IMR-90 (cell line): Measurements from ENCODE around the gene FNIP2. TPM values are rescaled to one million over a fixed set of nuclear protein-coding genes. Genes with fewer than 3 reads are reported as not detected.

Experiments used
- ATAC-seq: fragments of 200-7000 bp; cut with Tn5 transposase; 2 replicates; pipeline ENCODE4 v1.9.1; 2020; ENCODE audit warnings: low read depth, mild to moderate bottlenecking, moderate library complexity
- BruUV-seq: library from RNA; stranded (reverse); fragments of 400-500 nt; replicated peaks from 2 replicates; lab custom pipeline; 2021; lab: Mats Ljungman, UMichigan
- CTCF ChIA-PET: fragments of 300-600 bp; formaldehyde crosslinking; extraction: SDS; loops from one replicate; lab custom pipeline; 2021; ENCODE audit warnings: antibody characterized with exemption; lab: Yijun Ruan, JAX
- POLR2A ChIA-PET: fragments of 300-600 bp; sonication (Branson Sonifier 250); formaldehyde crosslinking; loops from one replicate; lab custom pipeline; 2022; ENCODE audit warnings: antibody characterized with exemption; ENCODE audit not compliant: unreplicated experiment; lab: Charles Lee
- DNase-seq: peaks from one replicate; pipeline ENCODE4 v3.0.0; 2013
- H2AFZ ChIP-seq: replicated peaks from 2 replicates; pipeline ENCODE3; 2013; ENCODE audit warnings: low read length, mild to moderate bottlenecking; ENCODE audit not compliant: poor library complexity
- H2AK5ac ChIP-seq: 2 replicates; pipeline ENCODE4 v1.6.1; 2013; ENCODE audit warnings: low read depth, low read length, inconsistent platforms
- H2AK9ac ChIP-seq: replicated peaks from 2 replicates; pipeline ENCODE3; 2013; ENCODE audit warnings: mild to moderate bottlenecking, low read depth, low read length, moderate library complexity; ENCODE audit not compliant: poor library complexity
- H2BK120ac ChIP-seq: 2 replicates; pipeline ENCODE4 v1.6.1; 2013; ENCODE audit warnings: low read depth, low read length, inconsistent platforms
- H2BK15ac ChIP-seq: 3 replicates; pipeline ENCODE4 v1.6.1; 2013; ENCODE audit warnings: low read depth, low read length, inconsistent platforms
- H2BK20ac ChIP-seq: 2 replicates; pipeline ENCODE4 v1.6.1; 2013; ENCODE audit warnings: low read depth, mild to moderate bottlenecking, inconsistent platforms, low read length, moderate library complexity
- H2BK5ac ChIP-seq: 2 replicates; pipeline ENCODE4 v1.6.1; 2013; ENCODE audit warnings: mild to moderate bottlenecking, low read depth, low read length, inconsistent platforms; ENCODE audit not compliant: poor library complexity, severe bottlenecking
- H3K14ac ChIP-seq: replicated peaks from 2 replicates; pipeline ENCODE4 v1.6.1; 2013; ENCODE audit warnings: low read depth, low read length, inconsistent platforms
- H3K18ac ChIP-seq: 2 replicates; pipeline ENCODE4 v1.6.1; 2013; ENCODE audit warnings: low read depth, low read length, control low read depth
- H3K23ac ChIP-seq: 2 replicates; pipeline ENCODE4 v1.6.1; 2013; ENCODE audit warnings: low read depth, low read length, inconsistent platforms
- H3K27ac ChIP-seq: 2 replicates; pipeline ENCODE4 v1.5.1; 2013; ENCODE audit warnings: mild to moderate bottlenecking, control low read depth, low read length; ENCODE audit not compliant: insufficient read depth
- H3K27me3 ChIP-seq: 2 replicates; pipeline ENCODE4 v1.6.1; 2013; ENCODE audit warnings: low read length; ENCODE audit not compliant: control insufficient read depth, insufficient read depth
- H3K36me3 ChIP-seq: 2 replicates; pipeline ENCODE4 v1.6.1; 2013; ENCODE audit warnings: low read length, mixed read lengths; ENCODE audit not compliant: control insufficient read depth, insufficient read depth
- H3K4ac ChIP-seq: 2 replicates; pipeline ENCODE4 v1.6.1; 2013; ENCODE audit warnings: low read depth, low read length, inconsistent platforms
- H3K4me1 ChIP-seq: 2 replicates; pipeline ENCODE4 v1.6.1; 2013; ENCODE audit warnings: low read length, mixed read lengths; ENCODE audit not compliant: control insufficient read depth, insufficient read depth
- H3K4me2 ChIP-seq: 2 replicates; pipeline ENCODE4 v1.6.1; 2013; ENCODE audit warnings: low read depth, mild to moderate bottlenecking, control low read depth, low read length, moderate library complexity
- H3K4me3 ChIP-seq: 2 replicates; pipeline ENCODE4 v1.5.1; 2013; ENCODE audit warnings: low read depth, mild to moderate bottlenecking, control low read depth, low read length, moderate library complexity; ENCODE audit not compliant: insufficient read depth
- H3K56ac ChIP-seq: 2 replicates; pipeline ENCODE4 v1.6.1; 2013; ENCODE audit warnings: low read length, inconsistent platforms; ENCODE audit not compliant: insufficient read depth; ENCODE audit errors: extremely low read depth
- H3K79me1 ChIP-seq, 2 experiments: 2 replicates each; pipeline ENCODE4 v1.6.1; 2013; ENCODE audit warnings: low read length in 2 of 2, inconsistent platforms in 1 of 2, low read depth in 1 of 2
- H3K9ac ChIP-seq: 2 replicates; pipeline ENCODE4 v1.6.1; 2013; ENCODE audit warnings: low read depth, low read length, control low read depth
- H3K9me1 ChIP-seq: 2 replicates; pipeline ENCODE4 v1.6.1; 2013; ENCODE audit warnings: low read length, inconsistent platforms; ENCODE audit not compliant: insufficient read depth
- H3K9me3 ChIP-seq: 2 replicates; pipeline ENCODE4 v1.6.1; 2013; ENCODE audit warnings: low read length; ENCODE audit not compliant: control insufficient read depth, insufficient read depth
- H4K20me1 ChIP-seq: 2 replicates; pipeline ENCODE4 v1.6.1; 2013; ENCODE audit warnings: low read length, inconsistent platforms; ENCODE audit not compliant: insufficient read depth
- H4K5ac ChIP-seq: 2 replicates; pipeline ENCODE4 v1.6.1; 2013; ENCODE audit warnings: mild to moderate bottlenecking, low read depth, low read length, control low read depth
- H4K8ac ChIP-seq, 2 experiments: 2 replicates each; pipeline ENCODE4 v1.6.1; 2013; ENCODE audit warnings: low read depth in 2 of 2, low read length in 2 of 2, control low read depth in 1 of 2, inconsistent platforms in 1 of 2
- H4K91ac ChIP-seq: 2 replicates; pipeline ENCODE4 v1.6.1; 2013; ENCODE audit warnings: low read depth, low read length, inconsistent platforms; ENCODE audit not compliant: insufficient read depth
- BHLHE40 ChIP-seq: fragments of 150-350 bp; IDR thresholded peaks from 2 replicates; pipeline ENCODE4 v1.6.1; 2016; ENCODE audit warnings: mild to moderate bottlenecking, low read depth, low read length
- CEBPB ChIP-seq: IDR thresholded peaks from 2 replicates; pipeline ENCODE4 v1.6.1; 2012; ENCODE audit warnings: low read depth, low read length, improper control_type of control experiment
- CHD1 ChIP-seq: IDR thresholded peaks from 2 replicates; pipeline ENCODE4 v1.6.1; 2012; ENCODE audit warnings: low read depth, low read length, improper control_type of control experiment
- ELK1 ChIP-seq: fragments of 150-350 bp; IDR thresholded peaks from 2 replicates; pipeline ENCODE4 v1.6.1; 2016; ENCODE audit warnings: low read depth, mild to moderate bottlenecking, low read length, moderate library complexity, borderline replicate concordance
- FOS ChIP-seq: fragments of 150-350 bp; IDR thresholded peaks from 2 replicates; pipeline ENCODE4 v1.6.1; 2016; ENCODE audit warnings: low read depth, low read length
- MAFK ChIP-seq: IDR thresholded peaks from 2 replicates; pipeline ENCODE4 v1.6.1; 2012; ENCODE audit warnings: low read depth, low read length, improper control_type of control experiment
- MAZ ChIP-seq: IDR thresholded peaks from 2 replicates; pipeline ENCODE4 v1.6.1; 2012; ENCODE audit warnings: low read depth, mild to moderate bottlenecking, low read length, improper control_type of control experiment, moderate library complexity, borderline replicate concordance
- MXI1 ChIP-seq: IDR thresholded peaks from 2 replicates; pipeline ENCODE4 v1.6.1; 2012; ENCODE audit warnings: low read depth, mild to moderate bottlenecking, low read length, moderate library complexity, borderline replicate concordance
- NFE2L2 ChIP-seq: fragments of 150-350 bp; IDR thresholded peaks from 2 replicates; pipeline ENCODE4 v1.6.1; 2016; ENCODE audit warnings: low read depth, mild to moderate bottlenecking, low read length
- POLR2A ChIP-seq: IDR thresholded peaks from 2 replicates; pipeline ENCODE4 v1.6.1; 2012; ENCODE audit warnings: mild to moderate bottlenecking, low read depth, low read length
- RAD21 ChIP-seq: IDR thresholded peaks from 2 replicates; pipeline ENCODE4 v1.6.1; 2012; ENCODE audit warnings: low read length, improper control_type of control experiment
- RCOR1 ChIP-seq: IDR thresholded peaks from 2 replicates; pipeline ENCODE4 v1.6.1; 2012; ENCODE audit warnings: mild to moderate bottlenecking, low read length, improper control_type of control experiment; ENCODE audit not compliant: insufficient replicate concordance
- RFX5 ChIP-seq: IDR thresholded peaks from 2 replicates; pipeline ENCODE4 v1.8.0; 2012; ENCODE audit warnings: low read depth, mild to moderate bottlenecking, low read length, moderate library complexity
- SMC3 ChIP-seq: fragments of 150-350 bp; IDR thresholded peaks from 2 replicates; pipeline ENCODE4 v1.6.1; 2016; ENCODE audit warnings: low read depth, mild to moderate bottlenecking, antibody characterized with exemption, low read length, moderate library complexity
- USF2 ChIP-seq: fragments of 150-350 bp; IDR thresholded peaks from 2 replicates; pipeline ENCODE4 v1.6.1; 2017; ENCODE audit warnings: mild to moderate bottlenecking, antibody characterized with exemption, low read length, low read depth
- WGBS, 2 experiments: methylation state at CpG; one replicate each; pipeline versions ENCODE4 v1.1.5 to v1.1.7; 2013; ENCODE audit warnings: missing lambda C conversion rate in 2 of 2; ENCODE audit not compliant: insufficient read length in 1 of 2; ENCODE audit errors: extremely low coverage in 2 of 2; 5-methylcytosine and 5-hydroxymethylcytosine counted together
- dilution Hi-C: fragments of 300-500 bp; cut with HindIII; formaldehyde crosslinking; loops from one replicate; pipeline ENCODE4 v1.14.3; 2018; ENCODE audit warnings: low sequenced_read_pairs; ENCODE audit not compliant: unreplicated experiment
- in situ Hi-C: fragments of 300-500 bp; cut with MboI; formaldehyde crosslinking; loops from 3 replicates; pipeline ENCODE4 v1.14.3; 2019; ENCODE audit warnings: low sequenced_read_pairs, inconsistent platforms, mixed read lengths
- intact Hi-C: fragments of 100-400 bp; cut with micrococcal nuclease; formaldehyde crosslinking; loops from 2 replicates; pipeline ENCODE4 v1.10.0; 2022
- polyA plus RNA-seq, 3 experiments: library from polyadenylated mRNA; depleted of rRNA; stranded (reverse); fragments of >200 nt; gene quantifications; 2 replicates each; pipeline ENCODE4 v1.2.3, GENCODE V29; 2012; ENCODE audit warnings: low replicate concordance in 1 of 3
- total RNA-seq: library from RNA; depleted of rRNA; stranded (reverse); fragments of >200 nt; gene quantifications from 2 replicates; pipeline ENCODE4 v1.2.3, GENCODE V29; 2012
- TF ChIP-seq, protein P1 (sequence below): conservative IDR thresholded peaks from 2 replicates; pipeline ENCODE4 v1.5.1; 2012; ENCODE audit warnings: mild to moderate bottlenecking, low read depth, low read length, improper control_type of control experiment

Gene FNIP2
- total and polyA plus RNA-seq, 2 of the 4 experiments (the other 2 are of a cell fraction): 4.7 to 24.6 TPM

DNA sequence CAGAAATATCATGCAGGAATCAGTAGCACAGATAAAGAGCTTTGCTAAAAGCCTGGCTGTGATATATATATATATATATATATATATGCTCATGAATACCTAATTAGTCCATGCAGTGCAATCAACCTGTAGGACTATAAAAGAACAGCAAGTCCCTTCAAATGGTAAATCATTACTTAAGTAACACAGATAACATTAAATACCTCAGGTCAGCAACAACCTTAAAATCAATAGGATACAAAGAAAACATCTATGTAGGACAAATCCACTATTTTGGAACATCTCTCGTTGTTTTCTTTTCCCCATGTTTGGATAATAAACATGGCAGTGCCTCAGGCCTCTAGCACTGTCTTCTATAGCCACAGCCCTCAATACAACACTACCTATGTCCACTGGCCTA, 106.6 kb downstream of the FNIP2 start:
- POLR2A ChIA-PET: interaction anchor here (0.7 kb wide), 1 partner anchor 328 kb away, joined by 4 read pairs; no protein-coding TSS in a partner anchor
- Histone ChIP-seq H3K4me1 (peaks cover 10% of the 10 kb centered on the region), H3K36me3 (peaks cover 5% of the 10 kb centered on the region), H3K27me3 (no peaks in the 10 kb centered on the region), H2BK20ac (no peak overlapping the region), H3K4ac (no peak overlapping the region), H3K14ac (no peak overlapping the region), H3K56ac (no peak overlapping the region), H2BK120ac (no peak overlapping the region), H4K5ac (no peak overlapping the region), H3K79me1 (peaks cover 0 to 3% of the 10 kb centered on the region in 2 experiments; a peak in 1 of 4 replicates), H2AK5ac (no peak overlapping the region), H3K9me1 (peaks cover 3% of the 10 kb centered on the region; the same call in 1 of the 2 replicates), H3K27ac (no peak overlapping the region), H3K23ac (no peak overlapping the region), H2BK15ac (no peak overlapping the region), H4K20me1 (peaks cover 4% of the 10 kb centered on the region; the same call in 1 of the 2 replicates), H4K8ac (no peak overlapping the region), H3K4me3 (no peak overlapping the region), H3K9me3 (no peaks in the 10 kb centered on the region), H3K18ac (no peak overlapping the region), H3K9ac (no peak overlapping the region), H2BK5ac (no peak overlapping the region), H4K91ac (no peak overlapping the region), H3K4me2 (no peak overlapping the region), H2AFZ (no peak overlapping the region), H2AK9ac (no peak overlapping the region)
- intact Hi-C loops (no loop called here), dilution Hi-C loops (no loop called here), in situ Hi-C loops (no loop called here)
- CTCF ChIA-PET: interaction anchor here (0.6 to 1.1 kb wide), 2 partner anchors 236 to 543 kb away, joined by 3 read pairs; no protein-coding TSS in a partner anchor
- WGBS, 2 experiments: no CpG with 5 or more reads among the region's 1 CpG
- DNase-seq (no peak), ATAC-seq (no peak)
- BruUV-seq: no TSS peak
- TF ChIP-seq CHD1 (no peak), RAD21 (no peak), MAZ (no peak), ELK1 (no peak), MAFK (no peak), USF2 (no peak), BHLHE40 (no peak), RCOR1 (no peak), SMC3 (no peak), POLR2A (no peak), CEBPB (no peak), FOS (no peak), NFE2L2 (no peak), RFX5 (no peak), MXI1 (no peak)
- TF ChIP-seq, protein P1, sequence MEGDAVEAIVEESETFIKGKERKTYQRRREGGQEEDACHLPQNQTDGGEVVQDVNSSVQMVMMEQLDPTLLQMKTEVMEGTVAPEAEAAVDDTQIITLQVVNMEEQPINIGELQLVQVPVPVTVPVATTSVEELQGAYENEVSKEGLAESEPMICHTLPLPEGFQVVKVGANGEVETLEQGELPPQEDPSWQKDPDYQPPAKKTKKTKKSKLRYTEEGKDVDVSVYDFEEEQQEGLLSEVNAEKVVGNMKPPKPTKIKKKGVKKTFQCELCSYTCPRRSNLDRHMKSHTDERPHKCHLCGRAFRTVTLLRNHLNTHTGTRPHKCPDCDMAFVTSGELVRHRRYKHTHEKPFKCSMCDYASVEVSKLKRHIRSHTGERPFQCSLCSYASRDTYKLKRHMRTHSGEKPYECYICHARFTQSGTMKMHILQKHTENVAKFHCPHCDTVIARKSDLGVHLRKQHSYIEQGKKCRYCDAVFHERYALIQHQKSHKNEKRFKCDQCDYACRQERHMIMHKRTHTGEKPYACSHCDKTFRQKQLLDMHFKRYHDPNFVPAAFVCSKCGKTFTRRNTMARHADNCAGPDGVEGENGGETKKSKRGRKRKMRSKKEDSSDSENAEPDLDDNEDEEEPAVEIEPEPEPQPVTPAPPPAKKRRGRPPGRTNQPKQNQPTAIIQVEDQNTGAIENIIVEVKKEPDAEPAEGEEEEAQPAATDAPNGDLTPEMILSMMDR: no peak
